Neural progenitor cell (in vitro differentiated cells): ENCODE results near the gene NIN.

ENCODE experiments used
- CTCF ChIP-seq: fragments of 200-600 bp; sonication (generic); IDR thresholded peaks from 2 replicates; pipeline ENCODE4 v1.5.1; 2017; ENCODE audit warnings: antibody characterized with exemption, mild to moderate bottlenecking
- EZH2 ChIP-seq: fragments of 200-600 bp; sonication (generic); IDR thresholded peaks from 2 replicates; pipeline ENCODE4 v1.6.1; 2017; ENCODE audit warnings: antibody characterized with exemption, mild to moderate bottlenecking, moderate library complexity
- EZH2phosphoT487 ChIP-seq: fragments of 200-600 bp; sonication (generic); IDR thresholded peaks from 2 replicates; pipeline ENCODE4 v1.6.1; 2017; ENCODE audit warnings: antibody characterized with exemption

- TF ChIP-seq EZH2phosphoT487 (no peak), CTCF (no peak), EZH2 (no peak)
These were observed 16.8 kb downstream of the NIN start for GRCh38 chr14:50814161-50814560.
